ENCODE data around the gene CACFD1. TPM values are rescaled to one million over a fixed set of nuclear protein-coding genes. Genes with fewer than 3 reads are reported as not detected.

Gene CACFD1
- total RNA-seq, 1 donor from 2014 or later, result 9.1 TPM

DNA sequence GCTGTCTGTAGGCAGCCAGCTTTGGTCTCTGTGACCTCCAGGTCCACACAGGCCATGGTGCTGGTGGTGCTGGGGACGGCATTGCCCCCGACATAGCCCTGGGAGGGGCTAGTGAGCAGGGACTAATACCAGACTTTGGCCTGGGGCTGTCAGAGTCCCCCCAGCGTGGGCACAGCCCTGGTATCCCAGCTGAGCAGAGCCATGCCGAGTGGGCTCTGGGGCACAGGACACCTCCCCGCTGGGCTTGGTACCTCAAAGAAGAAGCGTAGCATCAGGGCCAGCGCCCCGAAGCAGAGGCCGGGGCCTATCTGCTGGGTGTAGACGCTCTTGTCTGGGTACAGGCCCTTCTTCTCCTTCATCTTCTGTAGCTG is 55.4 kb downstream of the CACFD1 start:
- H3K4me1 ChIP-seq, result peaks cover 5% of the 10 kb centered on the region
- H3K4me3 ChIP-seq, result no peak overlapping the region
- H3K36me3 ChIP-seq, result no peaks in the 10 kb centered on the region
- no peak overlapping the region for H3K27ac ChIP-seq
- TF ChIP-seq POLR2AphosphoS5 (IDR thresholded peaks at IDR 0.05; ENCODE audit: insufficient read depth in 1 of 2, low read depth in 1 of 2) (no peak), POLR2A (IDR thresholded peaks at IDR 0.05) (no peak)
- TF ChIP-seq, protein P1, sequence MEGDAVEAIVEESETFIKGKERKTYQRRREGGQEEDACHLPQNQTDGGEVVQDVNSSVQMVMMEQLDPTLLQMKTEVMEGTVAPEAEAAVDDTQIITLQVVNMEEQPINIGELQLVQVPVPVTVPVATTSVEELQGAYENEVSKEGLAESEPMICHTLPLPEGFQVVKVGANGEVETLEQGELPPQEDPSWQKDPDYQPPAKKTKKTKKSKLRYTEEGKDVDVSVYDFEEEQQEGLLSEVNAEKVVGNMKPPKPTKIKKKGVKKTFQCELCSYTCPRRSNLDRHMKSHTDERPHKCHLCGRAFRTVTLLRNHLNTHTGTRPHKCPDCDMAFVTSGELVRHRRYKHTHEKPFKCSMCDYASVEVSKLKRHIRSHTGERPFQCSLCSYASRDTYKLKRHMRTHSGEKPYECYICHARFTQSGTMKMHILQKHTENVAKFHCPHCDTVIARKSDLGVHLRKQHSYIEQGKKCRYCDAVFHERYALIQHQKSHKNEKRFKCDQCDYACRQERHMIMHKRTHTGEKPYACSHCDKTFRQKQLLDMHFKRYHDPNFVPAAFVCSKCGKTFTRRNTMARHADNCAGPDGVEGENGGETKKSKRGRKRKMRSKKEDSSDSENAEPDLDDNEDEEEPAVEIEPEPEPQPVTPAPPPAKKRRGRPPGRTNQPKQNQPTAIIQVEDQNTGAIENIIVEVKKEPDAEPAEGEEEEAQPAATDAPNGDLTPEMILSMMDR (IDR thresholded peaks at IDR 0.05), result no peak
- no peak for DNase-seq (ENCODE audit: extremely low spot score in 2 of 2)
- no peaks in the 10 kb centered on the region for H3K27me3 ChIP-seq
- intact Hi-C loops (cut with DNase I), result no loop called here
- no peaks in the 10 kb centered on the region for H3K9me3 ChIP-seq

DNA sequence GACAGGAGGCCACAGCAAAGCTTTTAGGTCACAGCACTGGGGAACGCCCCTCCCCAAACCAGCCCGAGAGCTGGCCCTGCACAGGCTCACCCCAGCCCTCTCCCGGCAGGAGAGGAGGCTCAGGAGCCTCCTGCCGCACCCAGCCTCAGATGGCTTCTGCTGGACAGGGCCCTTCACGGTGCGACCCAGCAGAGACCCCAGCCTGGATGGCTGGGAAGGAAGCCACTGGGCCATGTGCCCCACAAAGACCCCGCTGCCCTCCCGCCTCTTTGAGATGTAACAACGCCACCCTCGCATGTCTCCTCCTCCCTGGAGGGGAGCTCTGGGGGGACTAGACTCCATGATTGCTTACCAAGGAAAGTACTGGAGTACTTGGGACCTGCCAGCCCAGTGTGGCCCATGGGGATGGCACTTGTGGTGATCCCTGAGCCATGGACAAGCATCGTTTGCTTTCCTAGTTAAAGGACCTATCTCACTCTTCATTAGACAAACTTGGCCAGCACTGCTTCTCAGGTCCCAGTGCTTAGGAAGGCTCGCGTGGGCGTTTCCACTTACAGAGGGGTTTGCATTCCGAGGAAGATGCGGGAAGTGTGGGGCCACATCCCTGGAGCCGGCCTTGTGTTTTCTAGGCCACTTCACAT is 56.0 kb downstream of the CACFD1 start:
- H3K36me3 ChIP-seq, result no peaks in the 10 kb centered on the region
- H3K27ac ChIP-seq, result no peak overlapping the region
- no peak for DNase-seq (ENCODE audit: extremely low spot score in 2 of 2)
- H3K27me3 ChIP-seq, result no peaks in the 10 kb centered on the region
- H3K4me3 ChIP-seq, result no peak overlapping the region
- TF ChIP-seq POLR2A (IDR thresholded peaks at IDR 0.05), result no peak
- no peak for TF ChIP-seq POLR2AphosphoS5 (IDR thresholded peaks at IDR 0.05; ENCODE audit: insufficient read depth in 1 of 2, low read depth in 1 of 2)
- TF ChIP-seq, protein P1 (IDR thresholded peaks at IDR 0.05), result no peak
- H3K9me3 ChIP-seq, result no peaks in the 10 kb centered on the region
- H3K4me1 ChIP-seq, result no peaks in the 10 kb centered on the region
- intact Hi-C loops (cut with DNase I), result no loop called here

DNA sequence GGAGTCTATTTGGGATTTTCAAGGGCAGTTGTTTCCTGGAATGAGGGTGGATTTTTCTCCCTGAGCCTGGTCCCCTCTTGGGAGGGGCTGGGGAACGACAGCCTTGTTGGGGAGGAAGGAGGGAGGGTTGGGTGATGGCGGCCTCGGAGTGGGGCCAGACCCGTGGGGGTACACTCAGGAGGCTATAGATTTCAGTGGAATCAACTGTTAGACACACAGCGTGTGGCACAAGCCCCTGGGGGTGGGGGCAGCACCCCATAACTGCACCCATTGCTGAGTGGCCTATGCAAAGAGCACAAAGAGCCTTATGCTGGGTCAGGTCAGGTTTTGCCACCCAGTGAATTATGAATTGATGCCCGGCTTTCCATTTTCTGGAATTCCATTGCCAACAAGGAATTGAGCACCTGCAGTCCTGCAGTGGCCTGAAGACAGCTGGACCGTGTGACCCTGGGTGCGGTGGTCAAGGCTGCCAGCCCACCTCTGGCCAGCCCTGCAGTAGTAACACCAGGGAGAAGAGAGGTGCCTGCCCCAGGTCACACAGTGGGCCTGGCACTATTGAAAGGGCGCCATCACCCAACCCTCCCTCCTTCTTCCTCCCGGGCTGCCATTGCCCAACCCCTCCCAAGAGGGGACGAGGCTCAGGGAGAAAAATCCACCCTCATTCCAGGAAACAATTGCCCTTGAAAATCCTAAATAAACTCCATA is 56.6 kb downstream of the CACFD1 start:
- Histone ChIP-seq H3K4me3 (no peak overlapping the region), H3K36me3 (no peaks in the 10 kb centered on the region), H3K27me3 (no peaks in the 10 kb centered on the region), H3K4me1 (no peaks in the 10 kb centered on the region), H3K9me3 (no peaks in the 10 kb centered on the region), H3K27ac (no peak overlapping the region)
- no peak for DNase-seq (ENCODE audit: extremely low spot score in 2 of 2)
- TF ChIP-seq POLR2A (IDR thresholded peaks at IDR 0.05) (no peak), POLR2AphosphoS5 (IDR thresholded peaks at IDR 0.05; ENCODE audit: insufficient read depth in 1 of 2, low read depth in 1 of 2) (no peak)
- TF ChIP-seq, protein P1 (IDR thresholded peaks at IDR 0.05), result no peak
- intact Hi-C loops (cut with DNase I), result no loop called here

DNA sequence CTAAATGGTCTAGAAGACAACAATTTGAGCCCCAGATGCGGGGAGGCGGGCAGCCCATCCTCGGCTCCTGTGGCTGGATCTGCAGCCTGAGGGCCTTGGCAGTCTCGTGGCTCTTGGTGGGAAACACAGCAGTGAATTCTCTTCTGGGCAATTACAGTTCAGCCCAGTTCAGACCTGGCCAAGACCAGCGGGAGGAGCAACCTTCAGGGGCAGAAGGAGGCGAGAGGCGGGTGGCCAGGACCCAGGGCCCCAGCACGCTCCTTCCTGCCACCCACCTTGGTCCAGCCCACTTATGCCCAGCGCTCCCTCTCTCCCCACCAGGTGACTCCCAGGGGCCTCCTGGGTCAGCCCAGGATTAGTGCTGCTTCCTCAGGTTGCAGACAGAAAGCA is 57.2 kb downstream of the CACFD1 start:
- TF ChIP-seq, protein P1 (IDR thresholded peaks at IDR 0.05), result no peak
- TF ChIP-seq POLR2A (IDR thresholded peaks at IDR 0.05) (no peak), POLR2AphosphoS5 (IDR thresholded peaks at IDR 0.05; ENCODE audit: insufficient read depth in 1 of 2, low read depth in 1 of 2) (no peak)
- no peak overlapping the region for H3K4me3 ChIP-seq
- no peak for DNase-seq (ENCODE audit: extremely low spot score in 2 of 2)
- H3K27ac ChIP-seq, result no peak overlapping the region
- no peaks in the 10 kb centered on the region for H3K36me3 ChIP-seq
- no peaks in the 10 kb centered on the region for H3K9me3 ChIP-seq
- no peaks in the 10 kb centered on the region for H3K27me3 ChIP-seq
- intact Hi-C loops (cut with DNase I), result no loop called here
- no peaks in the 10 kb centered on the region for H3K4me1 ChIP-seq

DNA sequence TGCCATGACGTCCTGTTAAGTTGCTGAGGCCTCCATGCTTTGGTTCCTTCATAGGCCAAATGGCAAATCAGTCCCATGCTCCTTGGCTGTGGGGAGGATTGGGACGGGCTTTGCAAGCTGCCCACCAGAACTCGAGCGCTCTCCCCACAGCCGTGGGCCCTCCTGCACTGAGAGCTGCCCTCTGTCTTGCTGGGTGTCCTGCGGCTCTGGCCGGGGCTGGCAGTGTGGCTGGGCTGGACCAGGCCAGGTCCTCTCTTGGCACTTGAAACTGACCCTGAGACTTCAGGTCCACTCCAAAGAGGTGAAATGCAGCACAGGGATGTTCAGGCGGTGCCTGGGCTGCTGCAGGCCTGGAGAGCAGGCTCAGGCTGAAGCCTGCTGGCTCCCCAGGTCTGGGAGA is 57.9 kb downstream of the CACFD1 start:
- H3K36me3 ChIP-seq, result no peaks in the 10 kb centered on the region
- intact Hi-C loops (cut with DNase I), result no loop called here
- no peak for TF ChIP-seq POLR2A (IDR thresholded peaks at IDR 0.05)
- TF ChIP-seq, protein P1 (IDR thresholded peaks at IDR 0.05), result no peak
- TF ChIP-seq POLR2AphosphoS5 (IDR thresholded peaks at IDR 0.05; ENCODE audit: insufficient read depth in 1 of 2, low read depth in 1 of 2), result no peak
- no peaks in the 10 kb centered on the region for H3K9me3 ChIP-seq
- no peaks in the 10 kb centered on the region for H3K4me1 ChIP-seq
- no peaks in the 10 kb centered on the region for H3K27me3 ChIP-seq
- DNase-seq (ENCODE audit: extremely low spot score in 2 of 2), result no peak
- H3K27ac ChIP-seq, result no peak overlapping the region
- no peak overlapping the region for H3K4me3 ChIP-seq

All from vagina (tissue), 2 donors.